Right atrium auricular region (tissue), 2 donors: ENCODE measurements around the gene HOATZ. TPM values are rescaled to one million over a fixed set of nuclear protein-coding genes. Genes with fewer than 3 reads are reported as not detected.

Experiments used
- DNase-seq: peaks from one replicate; pipeline ENCODE4 v3.0.0-alpha.2; 2019; ENCODE audit warnings: low spot score
- H3K27ac ChIP-seq, 2 donors: fragments of 200-600 bp; sonication (generic); 1 replicate in 1 of 2; 2 replicates in 1 of 2; pipeline ENCODE4 v1.5.1; 2016 to 2019
- H3K27me3 ChIP-seq, 2 donors: fragments of 200-600 bp; sonication (generic); one replicate each; pipeline versions ENCODE4 v1.5.1 to v1.6.0; 2017 to 2019
- H3K36me3 ChIP-seq: fragments of 200-600 bp; sonication (generic); one replicate; pipeline ENCODE4 v1.5.1; 2016
- H3K4me1 ChIP-seq, 2 donors: fragments of 200-600 bp; sonication (generic); one replicate each; pipeline versions ENCODE4 v1.5.1 to v1.6.0; 2017 to 2019
- H3K4me3 ChIP-seq, 2 donors: fragments of 200-600 bp; sonication (generic); 1 replicate in 1 of 2; 2 replicates in 1 of 2; pipeline ENCODE4 v1.5.1; 2017 to 2019; ENCODE audit warnings: mild to moderate bottlenecking in 1 of 2, moderate library complexity in 1 of 2
- H3K9me3 ChIP-seq, 2 donors: fragments of 200-600 bp; sonication (generic); one replicate each; pipeline ENCODE4 v1.5.1; 2019
- CTCF ChIP-seq, 2 donors: fragments of 200-600 bp; sonication (generic); IDR thresholded peaks; one replicate each; pipeline ENCODE4 v1.5.1; 2019; ENCODE audit warnings: antibody characterized with exemption in 2 of 2
- total RNA-seq, 2 donors: library from RNA; depleted of rRNA; stranded (reverse); fragments of >200 nt; gene quantifications; one replicate each; pipeline ENCODE4 v1.1.0, GENCODE V29; 2016

HOATZ gene
- total RNA-seq, 2 donors from 2014 or later: not detected

DNA sequence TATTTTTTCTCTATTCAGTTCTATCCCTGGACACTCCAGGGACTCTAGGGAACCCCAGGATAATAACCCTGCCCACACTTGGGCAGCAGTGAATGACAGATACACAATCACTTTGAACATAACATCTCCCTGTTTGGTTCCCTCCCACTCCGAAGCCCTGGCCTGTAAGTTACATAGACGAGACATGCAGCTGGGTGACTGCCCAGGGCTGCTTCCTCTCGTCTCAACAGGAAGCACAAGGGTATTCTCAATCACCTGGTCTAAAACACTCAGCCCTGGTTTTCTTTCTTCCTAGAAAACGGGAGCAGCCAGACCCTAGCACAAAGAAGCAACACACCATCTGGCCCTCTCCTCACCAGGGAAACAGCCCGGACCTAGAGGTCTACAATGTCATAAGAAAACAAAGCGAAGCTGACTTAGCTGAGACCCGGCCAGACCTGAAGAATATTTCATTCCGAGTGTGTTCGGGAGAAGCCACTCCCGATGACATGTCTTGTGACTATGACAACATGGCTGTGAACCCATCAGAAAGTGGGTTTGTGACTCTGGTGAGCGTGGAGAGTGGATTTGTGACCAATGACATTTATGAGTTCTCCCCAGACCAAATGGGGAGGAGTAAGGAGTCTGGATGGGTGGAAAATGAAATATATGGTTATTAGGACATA lies 45.4 kb downstream of the HOATZ start:
- H3K4me1 ChIP-seq: no peaks in the 10 kb centered on the region
- no peak for TF ChIP-seq CTCF (IDR thresholded peaks at IDR 0.05)
- no peak for DNase-seq
- peaks cover 0 to 7% of the 10 kb centered on the region in 2 donors for H3K9me3 ChIP-seq
- no peaks in the 10 kb centered on the region for H3K27me3 ChIP-seq
- no peak overlapping the region for H3K4me3 ChIP-seq
- H3K27ac ChIP-seq: no peak overlapping the region
- H3K36me3 ChIP-seq: no peaks in the 10 kb centered on the region

DNA sequence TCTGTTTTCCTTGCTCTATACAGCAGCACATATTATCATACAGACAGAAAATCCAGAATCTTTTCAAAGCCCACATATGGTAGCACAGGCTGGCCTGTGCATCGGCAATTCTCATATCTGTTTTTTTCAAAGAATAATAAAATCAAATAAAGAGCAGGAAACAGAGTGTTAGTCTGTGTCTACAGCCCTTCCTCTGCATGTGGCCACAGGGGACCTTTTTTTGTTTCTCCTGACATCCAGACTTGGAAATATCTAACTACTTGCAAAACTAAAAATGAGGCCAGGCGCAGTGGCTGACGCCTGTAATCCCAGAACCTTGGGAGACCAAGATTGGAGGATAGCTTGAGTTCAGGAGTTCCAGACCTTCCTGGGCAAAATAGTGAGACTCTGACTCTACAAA lies 46.2 kb downstream of the HOATZ start:
- Histone ChIP-seq H3K4me1 (no peaks in the 10 kb centered on the region), H3K27ac (no peak overlapping the region), H3K4me3 (no peak overlapping the region), H3K36me3 (no peaks in the 10 kb centered on the region), H3K9me3 (peaks cover 0 to 7% of the 10 kb centered on the region in 2 donors), H3K27me3 (no peaks in the 10 kb centered on the region)
- DNase-seq: no peak
- TF ChIP-seq CTCF (IDR thresholded peaks at IDR 0.05): no peak

- Histone ChIP-seq H3K27me3 (no peaks in the 10 kb centered on the region), H3K4me3 (no peak overlapping the region), H3K9me3 (peaks cover 0 to 2% of the 10 kb centered on the region in 2 donors), H3K4me1 (no peaks in the 10 kb centered on the region), H3K27ac (no peak overlapping the region), H3K36me3 (no peaks in the 10 kb centered on the region)
- no peak for TF ChIP-seq CTCF (IDR thresholded peaks at IDR 0.05)
- DNase-seq: no peak
Measured at GRCh38 chr11:111561306-111561705, 46.7 kb downstream of the HOATZ start.

- H3K4me3 ChIP-seq: no peak overlapping the region
- no peak for TF ChIP-seq CTCF (IDR thresholded peaks at IDR 0.05)
- DNase-seq: no peak
- H3K27ac ChIP-seq: no peak overlapping the region
- H3K27me3 ChIP-seq: no peaks in the 10 kb centered on the region
- no peaks in the 10 kb centered on the region for H3K36me3 ChIP-seq
- no peaks in the 10 kb centered on the region for H3K9me3 ChIP-seq
- no peaks in the 10 kb centered on the region for H3K4me1 ChIP-seq
Measured at GRCh38 chr11:111561791-111562325, 47.3 kb downstream of the HOATZ start.

- H3K36me3 ChIP-seq: no peaks in the 10 kb centered on the region
- no peaks in the 10 kb centered on the region for H3K27me3 ChIP-seq
- no peak for TF ChIP-seq CTCF (IDR thresholded peaks at IDR 0.05)
- no peaks in the 10 kb centered on the region for H3K4me1 ChIP-seq
- no peak overlapping the region for H3K27ac ChIP-seq
- DNase-seq: no peak
- no peaks in the 10 kb centered on the region for H3K9me3 ChIP-seq
- H3K4me3 ChIP-seq: no peak overlapping the region
Measured at GRCh38 chr11:111562692-111563389, 48.3 kb downstream of the HOATZ start.
